Peyer's patch (tissue), 4 donors: ENCODE results near the gene AP2A2. TPM values are rescaled to one million over a fixed set of nuclear protein-coding genes. Genes with fewer than 3 reads are reported as not detected.

Source experiments
- DNase-seq, 3 donors: peaks; one replicate each; pipeline ENCODE4 v3.0.0-alpha.2; 2017 to 2019
- H3K27ac ChIP-seq, 4 donors: fragments of 200-600 bp; sonication (generic); one replicate each; pipeline ENCODE4 v1.5.1; 2016 to 2019
- H3K27me3 ChIP-seq, 2 donors: fragments of 200-600 bp; sonication (generic); one replicate each; pipeline ENCODE4 v1.5.1; 2019
- H3K36me3 ChIP-seq, 3 donors: fragments of 200-600 bp; sonication (generic); one replicate each; pipeline ENCODE4 v1.5.1; 2016 to 2019
- H3K4me1 ChIP-seq, 4 donors: fragments of 200-600 bp; sonication (generic); one replicate each; pipeline ENCODE4 v1.5.1; 2016 to 2019
- H3K4me3 ChIP-seq, 4 donors: fragments of 200-600 bp; sonication (generic); 1 replicate in 3 of 4; 2 replicates in 1 of 4; pipeline ENCODE4 v1.5.1; 2016 to 2019; ENCODE audit warnings: mild to moderate bottlenecking in 1 of 4
- H3K9me3 ChIP-seq, 4 donors: fragments of 200-600 bp; sonication (generic); one replicate each; pipeline ENCODE4 v1.5.1; 2016 to 2019; ENCODE audit warnings: mild to moderate bottlenecking in 1 of 4
- CTCF ChIP-seq, 6 experiments: fragments of 450-650 bp in 4 of 6; fragments of 200-600 bp in 2 of 6; sonication (generic) in 1 of 6; IDR thresholded peaks; one replicate each; pipeline ENCODE4 v1.5.1; 2017 to 2019; ENCODE audit warnings: antibody characterized with exemption in 6 of 6, mild to moderate bottlenecking in 3 of 6, moderate library complexity in 1 of 6
- POLR2A ChIP-seq, 2 donors: fragments of 450-650 bp; IDR thresholded peaks; one replicate each; pipeline ENCODE4 v1.5.1; 2017; ENCODE audit warnings: antibody characterized with exemption in 2 of 2, mild to moderate bottlenecking in 2 of 2, moderate library complexity in 2 of 2
- total RNA-seq, 4 donors: library from RNA; depleted of rRNA; stranded (reverse); fragments of >200 nt; gene quantifications; one replicate each; pipeline ENCODE4 v1.1.0, GENCODE V29; 2016

AP2A2 gene
- total RNA-seq, 4 donors from 2014 or later: 103 to 383 (median 136) TPM

DNA sequence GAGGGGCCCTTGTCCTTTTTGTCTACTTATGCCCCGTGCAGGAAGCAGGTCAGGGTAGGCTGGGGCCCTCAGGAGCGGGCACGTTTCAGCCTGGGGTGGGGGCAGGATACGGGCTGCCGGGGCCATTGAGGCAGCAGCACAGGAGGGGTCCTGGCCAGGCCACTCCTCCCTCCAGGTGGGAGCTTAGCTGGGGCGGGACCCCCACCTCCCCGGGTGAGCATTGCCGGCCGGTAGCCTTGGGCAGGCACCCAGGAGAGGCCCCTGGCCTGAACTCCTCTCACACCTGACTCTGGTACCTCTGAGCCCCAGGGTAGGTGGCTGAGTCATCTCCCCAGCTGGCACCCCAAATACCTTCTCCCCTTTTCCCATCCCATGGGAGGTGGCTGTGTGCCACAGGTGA lies 115.8 kb downstream of the AP2A2 start:
- no peaks in the 10 kb centered on the region for H3K36me3 ChIP-seq
- no peak overlapping the region for H3K4me3 ChIP-seq
- H3K4me1 ChIP-seq: no peaks in the 10 kb centered on the region
- H3K27me3 ChIP-seq: no peaks in the 10 kb centered on the region
- H3K9me3 ChIP-seq: no peaks in the 10 kb centered on the region
- no peak for DNase-seq
- H3K27ac ChIP-seq: no peak overlapping the region
- TF ChIP-seq POLR2A (IDR thresholded peaks at IDR 0.05) (no peak), CTCF (IDR thresholded peaks at IDR 0.05) (no peak)

- H3K4me3 ChIP-seq: no peak overlapping the region
- no peaks in the 10 kb centered on the region for H3K36me3 ChIP-seq
- no peaks in the 10 kb centered on the region for H3K9me3 ChIP-seq
- H3K4me1 ChIP-seq: no peaks in the 10 kb centered on the region
- DNase-seq: no peak
- no peaks in the 10 kb centered on the region for H3K27me3 ChIP-seq
- TF ChIP-seq POLR2A (IDR thresholded peaks at IDR 0.05) (no peak), CTCF (IDR thresholded peaks at IDR 0.05) (no peak)
- no peak overlapping the region for H3K27ac ChIP-seq
Observed at GRCh38 chr11:1041936-1042608, 116.4 kb downstream of the AP2A2 start.

DNA sequence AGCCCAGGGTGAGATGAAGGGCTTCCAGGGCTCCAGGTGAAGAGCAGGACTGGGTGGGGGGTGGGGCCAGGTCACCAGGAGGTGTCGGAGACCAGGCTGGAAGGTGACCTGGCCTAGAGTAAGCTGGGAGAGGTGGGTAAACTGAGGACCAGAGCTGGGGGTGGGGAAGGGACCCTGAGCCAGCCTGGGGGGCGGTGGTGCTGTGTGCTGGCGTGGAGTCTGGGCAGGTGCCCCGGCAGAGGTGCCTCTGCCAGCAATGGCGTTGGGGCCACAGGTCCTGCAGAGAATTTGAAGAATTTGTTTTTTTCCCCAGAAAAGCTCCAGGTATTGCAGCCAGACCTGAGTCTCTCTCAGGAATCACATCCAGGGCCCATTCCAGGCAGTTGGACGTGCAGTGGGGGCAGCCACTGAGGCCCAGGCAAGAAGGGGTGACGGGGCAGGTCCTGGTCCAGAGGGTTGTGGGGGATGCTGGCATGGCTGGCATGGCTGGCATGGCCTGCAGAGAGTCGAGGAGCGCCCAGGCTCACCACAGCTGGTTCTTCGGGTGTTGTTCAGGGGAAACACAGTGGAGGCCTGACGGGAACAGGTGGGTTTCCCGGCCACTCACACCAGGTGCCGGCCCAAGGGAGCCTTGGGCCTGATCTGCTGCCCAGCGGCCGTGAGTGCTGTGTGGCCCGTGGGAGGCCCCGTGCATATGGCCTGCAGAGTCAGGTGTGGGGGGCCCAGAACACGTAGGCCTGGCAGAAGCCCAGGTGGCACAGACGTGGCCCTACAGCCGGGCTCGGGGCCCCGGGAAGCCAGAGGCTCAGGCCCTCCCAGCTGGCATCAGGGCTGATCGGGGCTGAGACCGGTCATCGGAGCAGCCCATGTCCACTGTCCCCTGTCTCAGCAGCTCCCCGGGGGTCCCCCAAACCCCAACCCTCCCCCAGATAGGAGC lies 117.2 kb downstream of the AP2A2 start:
- Histone ChIP-seq H3K4me1 (no peaks in the 10 kb centered on the region), H3K4me3 (no peak overlapping the region), H3K36me3 (no peaks in the 10 kb centered on the region), H3K27me3 (no peaks in the 10 kb centered on the region), H3K27ac (no peak overlapping the region), H3K9me3 (no peaks in the 10 kb centered on the region)
- DNase-seq: no peak
- TF ChIP-seq CTCF (IDR thresholded peaks at IDR 0.05) (no peak), POLR2A (IDR thresholded peaks at IDR 0.05) (no peak)

GRCh38 chr11:1043563-1044096 lies 118.0 kb downstream of the AP2A2 start:
- no peaks in the 10 kb centered on the region for H3K9me3 ChIP-seq
- H3K4me1 ChIP-seq: no peaks in the 10 kb centered on the region
- H3K27me3 ChIP-seq: no peaks in the 10 kb centered on the region
- no peak for TF ChIP-seq CTCF (IDR thresholded peaks at IDR 0.05)
- TF ChIP-seq POLR2A (IDR thresholded peaks at IDR 0.05): no peak
- no peak overlapping the region for H3K4me3 ChIP-seq
- no peak overlapping the region for H3K27ac ChIP-seq
- no peak for DNase-seq
- H3K36me3 ChIP-seq: no peaks in the 10 kb centered on the region

DNA sequence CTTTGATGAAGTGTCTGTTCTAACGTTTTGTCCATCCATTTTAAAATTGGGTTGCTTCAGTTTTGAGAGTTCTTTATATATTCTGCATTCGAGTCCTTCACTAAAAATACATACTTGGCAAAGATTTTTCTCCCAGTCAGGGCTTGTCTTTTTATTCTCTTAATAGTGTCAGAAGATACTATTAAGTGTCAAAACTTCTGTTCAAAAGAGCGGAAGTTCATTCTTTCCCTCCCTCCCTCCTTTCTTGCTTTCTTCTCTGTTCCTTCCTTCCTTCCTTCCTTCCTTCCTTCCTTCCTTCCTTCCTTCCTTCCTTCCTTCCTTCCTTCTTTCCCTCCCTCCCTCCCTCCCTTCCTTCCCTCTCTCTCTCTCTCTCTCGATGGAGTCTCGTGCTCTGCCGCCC lies 118.5 kb downstream of the AP2A2 start:
- no peak for DNase-seq
- Histone ChIP-seq H3K4me3 (no peak overlapping the region), H3K36me3 (no peaks in the 10 kb centered on the region), H3K27ac (no peak overlapping the region), H3K4me1 (no peaks in the 10 kb centered on the region), H3K9me3 (no peaks in the 10 kb centered on the region), H3K27me3 (no peaks in the 10 kb centered on the region)
- TF ChIP-seq POLR2A (IDR thresholded peaks at IDR 0.05): no peak
- no peak for TF ChIP-seq CTCF (IDR thresholded peaks at IDR 0.05)
